SK-N-SH (cell line): ENCODE data around the gene RGS14. TPM values are rescaled to one million over a fixed set of nuclear protein-coding genes. Genes with fewer than 3 reads are reported as not detected.

Experiments used
- CTCF ChIA-PET: fragments of 300-600, 350-600 bp; formaldehyde crosslinking; extraction: SDS; loops from one replicate; lab custom pipeline; 2021; lab: Yijun Ruan, JAX
- POLR2A ChIA-PET: fragments of 350-600 bp; sonication (Branson Sonifier 250); formaldehyde crosslinking; extraction: SDS; loops from one replicate; lab custom pipeline; 2020; ENCODE audit warnings: antibody characterized with exemption, inconsistent platforms; lab: Yijun Ruan, JAX
- DNase-seq: peaks from one replicate; pipeline ENCODE4 v3.0.0; 2012
- H2AFZ ChIP-seq: fragments of 200-600 bp; sonication (generic); 2 replicates; pipeline ENCODE4 v1.8.1; 2016; ENCODE audit warnings: antibody characterized with exemption, mild to moderate bottlenecking, low read depth
- H3F3A ChIP-seq: fragments of 200-600 bp; sonication (generic); replicated peaks from 2 replicates; pipeline ENCODE3; 2016; ENCODE audit warnings: antibody characterized with exemption, mild to moderate bottlenecking; ENCODE audit not compliant: insufficient read depth
- H3K27ac ChIP-seq, 2 experiments: fragments of 200-500 bp in 1 of 2; fragments of 200-600 bp in 1 of 2; sonication (Bioruptor generic) in 1 of 2; sonication (generic), shearing (Covaris generic) in 1 of 2; 2 replicates each; pipeline versions ENCODE4 v1.5.1 to v1.6.1; 2014 to 2016; ENCODE audit warnings: low read depth in 2 of 2, inconsistent platforms in 1 of 2, low read length in 1 of 2, mild to moderate bottlenecking in 1 of 2, mixed read lengths in 1 of 2
- H3K27me3 ChIP-seq: fragments of 200-600 bp; sonication (generic), shearing (Covaris generic); 2 replicates; pipeline ENCODE4 v1.6.1; 2016; ENCODE audit warnings: mixed run types; ENCODE audit not compliant: insufficient read depth
- H3K36me3 ChIP-seq, 2 experiments: fragments of 200-500 bp in 1 of 2; fragments of 200-600 bp in 1 of 2; sonication (Bioruptor generic) in 1 of 2; sonication (generic) in 1 of 2; replicated peaks in 1 of 2; 2 replicates each; pipeline versions ENCODE3 to v1.5.1; 2014 to 2016; ENCODE audit warnings: low read length in 1 of 2, mild to moderate bottlenecking in 1 of 2; ENCODE audit not compliant: insufficient read depth in 2 of 2, control insufficient read depth in 1 of 2
- H3K4me1 ChIP-seq, 2 experiments: fragments of 200-500 bp in 1 of 2; fragments of 200-600 bp in 1 of 2; sonication (Bioruptor generic) in 1 of 2; sonication (generic), shearing (Covaris generic) in 1 of 2; 2 replicates each; pipeline versions ENCODE4 v1.5.1 to v1.6.1; 2014 to 2016; ENCODE audit warnings: low read depth in 1 of 2, low read length in 1 of 2, mixed run types in 1 of 2; ENCODE audit not compliant: insufficient read depth in 2 of 2, control insufficient read depth in 1 of 2
- H3K4me2 ChIP-seq: fragments of 200-600 bp; sonication (generic), shearing (Covaris generic); 2 replicates; pipeline ENCODE4 v1.6.1; 2017; ENCODE audit warnings: mixed run types
- H3K4me3 ChIP-seq, 2 experiments: fragments of 200-500 bp in 1 of 2; fragments of 200-600 bp in 1 of 2; sonication (Bioruptor generic) in 1 of 2; sonication (generic), shearing (Covaris generic) in 1 of 2; 2 replicates each; pipeline versions ENCODE4 v1.5.1 to v1.8.1; 2014 to 2016; ENCODE audit warnings: low read depth in 2 of 2, inconsistent platforms in 1 of 2, low read length in 1 of 2, mild to moderate bottlenecking in 1 of 2, mixed read lengths in 1 of 2, moderate library complexity in 1 of 2
- H3K79me2 ChIP-seq: fragments of 200-600 bp; sonication (generic); 2 replicates; pipeline ENCODE4 v1.8.1; 2017; ENCODE audit warnings: mild to moderate bottlenecking; ENCODE audit not compliant: insufficient read depth
- H3K9ac ChIP-seq: fragments of 200-600 bp; sonication (generic); 2 replicates; pipeline ENCODE4 v1.6.1; 2017; ENCODE audit warnings: mixed run types
- H3K9me2 ChIP-seq: fragments of 200-600 bp; sonication (generic); 2 replicates; pipeline ENCODE4 v1.6.1; 2017; ENCODE audit warnings: mixed run types
- H3K9me3 ChIP-seq: fragments of 200-600 bp; sonication (generic); 2 replicates; pipeline ENCODE4 v1.6.1; 2017; ENCODE audit warnings: mixed run types, mild to moderate bottlenecking, moderate library complexity
- H4K20me1 ChIP-seq: fragments of 200-600 bp; sonication (generic); 2 replicates; pipeline ENCODE4 v1.6.1; 2017; ENCODE audit warnings: mild to moderate bottlenecking, mixed run types; ENCODE audit not compliant: insufficient read depth
- ELF1 ChIP-seq: IDR thresholded peaks from 2 replicates; pipeline ENCODE4 v1.4.0; 2012
- EZH2phosphoT487 ChIP-seq: fragments of 200-600 bp; sonication (generic); IDR thresholded peaks from 2 replicates; pipeline ENCODE4 v1.6.1; 2017; ENCODE audit warnings: low read depth, mixed run types, mild to moderate bottlenecking, antibody characterized with exemption, moderate library complexity, borderline replicate concordance
- FOXJ3 ChIP-seq: sonication (generic); formaldehyde crosslinking; IDR thresholded peaks from 2 replicates; pipeline ENCODE4 v1.5.1; 2020; ENCODE audit warnings: mild to moderate bottlenecking, missing genetic modification reagents
- FOXM1 ChIP-seq: IDR thresholded peaks from 2 replicates; pipeline ENCODE4 v1.4.0; 2012; ENCODE audit warnings: low read depth, mild to moderate bottlenecking
- NFIC ChIP-seq: IDR thresholded peaks from 2 replicates; pipeline ENCODE4 v1.4.0; 2012; ENCODE audit warnings: borderline replicate concordance
- POLR2AphosphoS5 ChIP-seq: IDR thresholded peaks from 2 replicates; pipeline ENCODE4 v1.6.1; 2012; ENCODE audit warnings: low read depth, low read length
- RAD21 ChIP-seq: IDR thresholded peaks from 2 replicates; pipeline ENCODE4 v1.6.1; 2012; ENCODE audit warnings: mild to moderate bottlenecking, low read length
- RCOR1 ChIP-seq: fragments of 150-350 bp; IDR thresholded peaks from 2 replicates; pipeline ENCODE4 v1.6.1; 2017; ENCODE audit warnings: antibody characterized with exemption, low read length
- RXRA ChIP-seq: IDR thresholded peaks from 2 replicates; pipeline ENCODE4 v1.4.0; 2012; ENCODE audit warnings: low read depth, mild to moderate bottlenecking, borderline replicate concordance
- SIN3A ChIP-seq: IDR thresholded peaks from 2 replicates; pipeline ENCODE4 v1.6.1; 2012; ENCODE audit warnings: low read depth, mild to moderate bottlenecking, low read length, moderate library complexity, borderline replicate concordance
- SMC3 ChIP-seq: IDR thresholded peaks from 2 replicates; pipeline ENCODE4 v1.6.1; 2012; ENCODE audit warnings: low read depth, low read length, improper control_type of control experiment
- TCF12 ChIP-seq: IDR thresholded peaks from 2 replicates; pipeline ENCODE4 v1.4.0; 2012
- TEAD4 ChIP-seq: IDR thresholded peaks from 2 replicates; pipeline ENCODE4 v1.4.0; 2012; ENCODE audit warnings: mild to moderate bottlenecking, borderline replicate concordance; ENCODE audit not compliant: insufficient read depth
- YY1 ChIP-seq: IDR thresholded peaks from 2 replicates; pipeline ENCODE4 v1.4.0; 2012; ENCODE audit warnings: low read depth, mild to moderate bottlenecking
- WGBS: methylation state at CpG from one replicate; pipeline ENCODE4 v1.1.6; 2017; ENCODE audit warnings: low lambda C conversion rate; 5-methylcytosine and 5-hydroxymethylcytosine counted together
- polyA plus RNA-seq, 3 experiments: library from polyadenylated mRNA; depleted of rRNA; stranded (reverse); fragments of >200 nt; gene quantifications; 2 replicates each; pipeline ENCODE4 v1.2.3, GENCODE V29; 2012

Gene RGS14
- polyA plus RNA-seq, 1 of the 3 experiments (the other 2 are of a cell fraction), result 26.5 TPM

- no peak for DNase-seq
- Histone ChIP-seq H3K9ac (no peak overlapping the region), H3K79me2 (no peaks in the 10 kb centered on the region), H3F3A (peaks cover 9% of the 10 kb centered on the region), H3K4me2 (no peak overlapping the region), H3K27ac (no peak overlapping the region), H4K20me1 (no peaks in the 10 kb centered on the region), H3K4me1 (peaks cover 11 to 30% of the 10 kb centered on the region in 2 experiments), H3K27me3 (no peaks in the 10 kb centered on the region), H3K9me2 (no peaks in the 10 kb centered on the region), H2AFZ (no peak overlapping the region), H3K4me3 (no peak overlapping the region), H3K36me3 (no peaks in the 10 kb centered on the region), H3K9me3 (no peaks in the 10 kb centered on the region)
- no peak for TF ChIP-seq RAD21
- ChIA-PET CTCF (interaction anchor here (0.8 to 1.3 kb wide), 4 partner anchors 10 to 95 kb away, joined by 3 to 4 read pairs (median 4); no protein-coding TSS in a partner anchor), POLR2A (no interaction called here)
- 84% methylated on average over 8 of the region's 8 CpGs for WGBS
Measured at GRCh38 chr5:177362292-177362609, 4.5 kb downstream of the RGS14 start.

GRCh38 chr5:177362610-177363507, 5.1 kb downstream of the RGS14 start:
- peaks cover 11 to 34% of the 10 kb centered on the region in 2 experiments for H3K4me1 ChIP-seq
- no peaks in the 10 kb centered on the region for H3K9me2 ChIP-seq
- peak overlapping the region; percentile 75 for H3K4me2 ChIP-seq
- TF ChIP-seq EZH2phosphoT487, result no peak
- no peak for TF ChIP-seq SIN3A
- TF ChIP-seq POLR2AphosphoS5, result no peak
- no peak for TF ChIP-seq YY1
- no peak for TF ChIP-seq FOXM1
- TF ChIP-seq TCF12, result no peak
- no peak for TF ChIP-seq TEAD4
- no peak for TF ChIP-seq FOXJ3 (CRISPR knock-in tag)
- H3K79me2 ChIP-seq, result no peaks in the 10 kb centered on the region
- 0 out of 2 replicates have a peak overlapping the region, but pooled peaks have one; percentile 51 for H2AFZ ChIP-seq
- H3K4me3 ChIP-seq, result peak overlapping the region; percentile 33 to 52
- no peaks in the 10 kb centered on the region for H3K36me3 ChIP-seq
- H3F3A ChIP-seq, result peaks cover 9% of the 10 kb centered on the region
- no peaks in the 10 kb centered on the region for H3K9me3 ChIP-seq
- peak; percentile 89 for DNase-seq
- H4K20me1 ChIP-seq, result no peaks in the 10 kb centered on the region
- H3K9ac ChIP-seq, result no peak overlapping the region
- POLR2A ChIA-PET, result no interaction called here
- H3K27me3 ChIP-seq, result no peaks in the 10 kb centered on the region
- 44% methylated on average over 47 of the region's 59 CpGs for WGBS
- H3K27ac ChIP-seq, result no peak overlapping the region
- CTCF ChIA-PET, result interaction anchor here (1.0 to 1.5 kb wide), 4 partner anchors 10 to 60 kb away, joined by 3 to 6 read pairs (median 4); partner anchors contain the start of gene LMAN2

GRCh38 chr5:177363565-177363964, 5.8 kb downstream of the RGS14 start:
- H3K79me2 ChIP-seq, result no peaks in the 10 kb centered on the region
- H3K9ac ChIP-seq, result no peak overlapping the region
- peaks cover 11 to 36% of the 10 kb centered on the region in 2 experiments for H3K4me1 ChIP-seq
- H3K4me2 ChIP-seq, result peak overlapping the region; percentile 75
- H3K4me3 ChIP-seq, result peak overlapping the region; percentile 33 to 52
- POLR2A ChIA-PET, result no interaction called here
- TF ChIP-seq ELF1 (no peak), NFIC (no peak), POLR2AphosphoS5 (no peak), RCOR1 (peak; percentile 39; the same call in 1 of the 2 replicates), FOXJ3 (CRISPR knock-in tag) (no peak), RXRA (no peak), SMC3 (no peak)
- TF ChIP-seq, all 33 proteins: peak for 1
- H4K20me1 ChIP-seq, result no peaks in the 10 kb centered on the region
- CTCF ChIA-PET, result interaction anchor here (1.0 to 1.5 kb wide), 3 partner anchors 11 to 251 kb away, joined by 3 to 6 read pairs (median 4); partner anchors contain the start of gene LMAN2
- whole genome bisulfite sequencing, result 34% methylated on average over 10 of the region's 10 CpGs
- no peak for DNase-seq
- H3K27ac ChIP-seq, result no peak overlapping the region
- no peaks in the 10 kb centered on the region for H3K27me3 ChIP-seq
- no peaks in the 10 kb centered on the region for H3K9me3 ChIP-seq
- no peaks in the 10 kb centered on the region for H3K9me2 ChIP-seq
- H3F3A ChIP-seq, result peaks cover 9% of the 10 kb centered on the region
- H3K36me3 ChIP-seq, result no peaks in the 10 kb centered on the region
- 0 out of 2 replicates have a peak overlapping the region, but pooled peaks have one; percentile 51 for H2AFZ ChIP-seq
